GM21786 (cell line): Measurements from ENCODE around the gene GPRC5C.

Experiments used
- ATAC-seq: cut with Tn5 transposase; IDR thresholded peaks from one replicate; pipeline ENCODE4 v1.9.1; 2021; ENCODE audit not compliant: unreplicated experiment

Gene GPRC5C

DNA sequence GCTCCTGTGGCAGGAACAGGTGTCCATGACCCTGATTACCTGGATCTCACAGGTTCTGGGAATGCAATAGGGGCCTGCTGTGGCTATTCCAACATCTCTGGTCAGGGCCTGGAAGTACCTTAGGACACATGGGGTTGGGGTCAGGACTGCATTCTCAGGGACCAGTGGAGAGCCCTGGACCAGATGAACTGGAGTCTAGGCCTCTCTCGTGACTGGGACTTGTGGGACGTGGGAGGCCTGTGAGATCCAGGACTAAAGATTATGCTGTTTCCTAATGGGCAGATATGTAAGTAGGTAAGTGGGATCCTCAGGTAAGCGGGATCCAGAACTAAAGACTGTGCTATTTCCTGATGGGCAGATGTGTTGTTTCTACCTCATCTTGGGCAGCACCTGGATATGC lies 18.3 kb downstream of the GPRC5C start:
- ATAC-seq = no peak

- no peak for ATAC-seq
These were observed 19.1 kb downstream of the GPRC5C start for GRCh38 chr17:74450925-74451403.

DNA sequence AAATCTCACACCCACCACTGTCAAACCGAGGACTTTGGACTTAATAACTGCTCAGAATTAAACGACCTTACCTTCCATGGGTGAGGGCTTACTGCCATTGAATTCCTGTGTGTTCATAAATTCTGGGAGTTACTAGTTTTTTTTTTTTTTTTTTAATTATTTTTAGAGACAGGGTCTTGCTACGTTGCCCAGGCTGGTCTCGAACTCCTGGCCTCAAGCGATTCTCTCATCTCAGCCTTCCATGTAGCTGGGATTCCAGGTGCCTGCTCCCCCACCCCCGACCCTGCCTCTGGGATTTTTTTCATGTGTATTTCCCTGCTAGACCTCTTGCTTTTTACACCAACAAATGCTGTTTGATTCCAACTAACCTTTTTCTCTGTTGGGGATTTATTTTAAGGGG lies 19.7 kb downstream of the GPRC5C start:
- ATAC-seq = no peak

- ATAC-seq = no peak
These were observed 20.3 kb downstream of the GPRC5C start for GRCh38 chr17:74452033-74452840.

GRCh38 chr17:74452841-74453661 lies 21.2 kb downstream of the GPRC5C start:
- ATAC-seq = no peak

- ATAC-seq = peak; percentile 14
These were observed 21.8 kb downstream of the GPRC5C start for GRCh38 chr17:74453665-74454196.

DNA sequence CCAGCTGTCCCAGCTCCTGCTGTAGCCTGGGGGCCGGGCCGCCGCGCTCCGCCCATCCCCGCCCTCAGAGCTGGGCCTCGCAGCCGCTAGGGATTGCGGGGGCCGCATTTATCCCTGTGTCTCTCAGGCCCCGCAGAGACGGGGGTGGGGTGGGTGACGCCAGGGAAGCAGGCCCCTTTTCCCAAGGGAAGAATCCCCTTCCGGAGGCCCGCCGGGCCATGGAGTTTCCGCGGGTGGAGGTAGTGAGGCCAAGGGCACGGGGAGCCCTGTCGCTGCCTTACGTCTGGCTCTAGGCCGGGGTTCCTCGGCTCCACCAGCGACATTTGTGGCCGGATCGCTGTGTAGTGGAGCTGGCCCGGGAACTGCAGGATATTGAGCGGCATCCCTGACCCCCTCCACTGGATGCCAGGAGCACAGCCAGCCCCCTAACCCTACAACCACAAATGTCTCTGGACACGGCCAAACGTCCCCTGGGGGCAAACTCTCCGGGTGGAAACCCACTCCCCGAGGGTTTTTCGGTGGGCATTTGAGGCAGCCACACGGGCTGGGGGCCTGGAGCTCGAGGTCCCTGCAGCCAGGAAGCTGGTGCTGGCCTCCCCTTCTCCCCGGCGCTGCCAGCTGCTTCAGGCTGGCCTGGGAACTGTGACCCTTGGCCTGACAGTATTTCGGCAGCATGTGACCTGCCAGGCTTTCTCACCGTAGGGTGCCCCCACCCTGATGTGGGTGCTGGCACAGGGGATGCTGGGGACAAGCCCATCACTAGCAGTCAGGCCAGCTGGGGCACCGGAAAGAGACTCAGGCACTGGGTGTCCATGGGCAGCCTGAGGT lies 22.5 kb downstream of the GPRC5C start:
- peak; percentile 87 for ATAC-seq

GRCh38 chr17:74455025-74455545 lies 23.2 kb downstream of the GPRC5C start:
- no peak for ATAC-seq

GRCh38 chr17:74455821-74456220 lies 23.9 kb downstream of the GPRC5C start:
- ATAC-seq = no peak

GRCh38 chr17:74457146-74457819 lies 25.4 kb downstream of the GPRC5C start:
- ATAC-seq = no peak

DNA sequence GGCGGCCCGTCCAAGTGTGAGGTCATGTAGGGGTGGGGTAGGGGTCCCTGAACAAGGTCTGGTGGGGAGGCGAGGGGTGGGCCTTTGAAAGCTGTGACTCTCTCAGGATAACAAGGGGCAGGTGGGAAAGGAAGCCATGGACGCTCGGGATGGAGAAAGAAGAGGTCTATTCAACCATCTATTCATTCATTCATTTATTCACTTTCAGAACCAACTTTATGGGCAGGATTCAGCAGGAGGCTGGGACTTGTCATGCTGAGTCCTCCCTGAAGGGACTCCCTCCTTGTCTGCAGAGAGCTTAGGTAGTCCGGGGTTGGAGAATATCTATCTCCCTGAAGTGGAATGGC lies 25.9 kb downstream of the GPRC5C start:
- no peak for ATAC-seq

DNA sequence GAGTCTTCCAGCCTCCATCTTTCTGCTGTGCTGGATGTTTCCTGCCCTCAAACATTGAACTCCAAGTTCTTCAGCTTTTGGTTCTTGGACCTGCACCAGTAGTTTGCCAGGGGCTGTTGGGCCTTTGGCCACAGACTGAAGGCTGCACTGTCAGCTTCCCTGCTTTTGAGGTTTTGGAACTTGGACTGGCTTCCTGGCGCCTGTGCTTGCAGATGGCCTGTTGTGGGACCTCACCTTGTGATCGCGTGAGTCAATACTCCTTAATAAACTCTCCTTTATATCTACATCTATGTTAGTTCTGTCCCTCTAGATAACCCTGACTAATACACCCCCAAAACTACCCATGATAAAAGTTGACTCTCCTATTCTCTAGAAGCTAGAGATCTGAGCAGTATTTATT lies 26.9 kb downstream of the GPRC5C start:
- no peak for ATAC-seq

- no peak for ATAC-seq
These were observed 27.7 kb downstream of the GPRC5C start for GRCh38 chr17:74459622-74460021.

DNA sequence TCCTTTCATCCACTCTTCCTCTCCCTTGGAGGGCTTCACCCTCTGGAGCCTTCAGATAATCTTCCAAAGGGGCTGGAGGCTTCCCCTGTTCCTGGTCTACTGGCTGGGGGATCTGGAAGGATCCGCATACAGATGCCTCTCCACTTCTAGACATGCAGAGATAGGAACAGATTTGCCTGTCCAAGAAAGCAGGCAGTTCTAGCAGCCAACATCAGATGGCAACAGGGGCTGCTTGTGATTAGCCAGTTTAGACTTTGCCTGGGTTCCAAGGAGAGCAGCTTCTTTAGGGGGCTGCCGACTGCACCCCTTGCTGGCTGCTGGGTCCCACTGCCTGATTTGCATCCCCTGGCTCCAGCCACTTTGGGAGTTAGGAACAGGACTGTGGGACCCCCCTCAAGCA lies 28.4 kb downstream of the GPRC5C start:
- ATAC-seq = no peak

DNA sequence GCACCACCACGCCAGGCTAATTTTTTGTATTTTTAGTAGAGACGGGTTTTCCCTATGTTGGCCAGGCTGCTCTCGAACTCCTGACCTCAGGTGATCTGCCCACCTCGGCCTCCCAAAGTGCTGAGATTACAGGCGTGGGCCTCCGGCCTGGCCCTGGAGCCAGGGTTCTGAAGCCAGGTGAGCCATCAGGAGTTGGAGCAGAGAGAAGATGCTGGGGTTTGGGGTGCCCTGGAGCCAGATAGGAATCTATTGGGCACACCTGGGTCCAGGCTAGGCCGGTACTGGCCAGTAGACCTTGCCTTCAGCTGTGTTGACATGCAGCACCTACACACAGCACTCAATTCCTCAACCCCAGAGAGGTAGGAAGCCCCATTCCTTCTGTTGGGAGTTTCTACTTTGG lies 29.1 kb downstream of the GPRC5C start:
- no peak for ATAC-seq

DNA sequence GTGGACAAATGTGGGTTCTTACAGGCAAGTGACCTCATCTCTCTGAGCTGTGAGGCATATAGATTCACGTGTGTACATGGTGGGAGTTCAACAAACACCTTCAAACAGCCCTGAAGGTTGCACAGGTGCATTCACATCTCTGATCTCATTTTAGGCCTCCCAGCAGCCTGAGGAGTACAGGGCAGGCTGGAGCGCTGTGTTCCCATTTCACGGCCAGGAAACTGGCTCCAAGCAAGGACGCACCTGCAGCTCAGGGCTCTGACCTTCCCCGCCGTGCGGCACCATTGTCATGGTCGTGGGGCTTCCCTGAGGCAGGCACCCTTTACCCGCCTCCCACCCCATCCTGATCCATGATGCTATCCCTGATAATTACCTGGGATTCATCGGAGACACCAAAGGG lies 29.7 kb downstream of the GPRC5C start:
- ATAC-seq = no peak

- no peak for ATAC-seq
These were observed 33.0 kb downstream of the GPRC5C start for GRCh38 chr17:74464730-74465377.

- no peak for ATAC-seq
These were observed 33.7 kb downstream of the GPRC5C start for GRCh38 chr17:74465378-74466110.
